Thoracic aorta (tissue), 2 donors: ENCODE measurements around the gene C5orf63. TPM values are rescaled to one million over a fixed set of nuclear protein-coding genes. Genes with fewer than 3 reads are reported as not detected.
"Not testable (repeated sequence)": the region's sequence is repeated elsewhere in the genome, so short reads cannot be mapped to it uniquely, and the experiment has no call there.

Experiments used
- ATAC-seq: fragments of 150-250 bp; one replicate; pipeline ENCODE4 v1.8.0; 2017; ENCODE audit warnings: low read depth; ENCODE audit not compliant: insufficient number of reproducible peaks, low FRiP score
- DNase-seq: peaks from one replicate; pipeline ENCODE4 v3.0.0-alpha.2; 2020; ENCODE audit warnings: low spot score
- H3K27ac ChIP-seq, 2 donors: fragments of 200-600 bp; sonication (generic); 1 replicate in 1 of 2; 2 replicates in 1 of 2; pipeline ENCODE4 v1.5.1; 2016; ENCODE audit warnings: mild to moderate bottlenecking in 2 of 2, moderate library complexity in 2 of 2
- H3K27me3 ChIP-seq: fragments of 200-600 bp; sonication (generic); replicated peaks from 2 replicates; pipeline ENCODE4 v1.6.0; 2016; ENCODE audit warnings: mild to moderate bottlenecking; ENCODE audit not compliant: insufficient read depth
- H3K36me3 ChIP-seq: fragments of 200-600 bp; sonication (generic); one replicate; pipeline ENCODE4 v1.5.1; 2016
- H3K4me1 ChIP-seq, 2 donors: fragments of 200-600 bp; sonication (generic); 1 replicate in 1 of 2; 2 replicates in 1 of 2; pipeline versions ENCODE4 v1.5.1 to v1.6.0; 2016; ENCODE audit warnings: low read depth in 2 of 2, mild to moderate bottlenecking in 1 of 2; ENCODE audit not compliant: control insufficient read depth in 1 of 2
- H3K4me3 ChIP-seq: fragments of 200-600 bp; sonication (generic); 2 replicates; pipeline ENCODE4 v1.5.1; 2016; ENCODE audit warnings: mild to moderate bottlenecking
- H3K9me3 ChIP-seq: fragments of 200-600 bp; sonication (generic); 2 replicates; pipeline ENCODE4 v1.5.1; 2016
- total RNA-seq, 2 donors: library from RNA; depleted of rRNA; stranded (reverse); fragments of >200 nt; gene quantifications; one replicate each; pipeline versions ENCODE4 v1.1.0 to v1.2.3, GENCODE V29; 2016
- TF ChIP-seq, protein P1 (sequence below): fragments of 200-600 bp; sonication (generic); IDR thresholded peaks from one replicate; pipeline ENCODE4 v1.5.1; 2019; ENCODE audit warnings: antibody characterized with exemption

Gene C5orf63
- total RNA-seq, 2 donors from 2014 or later, result 1.1 to 2.0 TPM

DNA sequence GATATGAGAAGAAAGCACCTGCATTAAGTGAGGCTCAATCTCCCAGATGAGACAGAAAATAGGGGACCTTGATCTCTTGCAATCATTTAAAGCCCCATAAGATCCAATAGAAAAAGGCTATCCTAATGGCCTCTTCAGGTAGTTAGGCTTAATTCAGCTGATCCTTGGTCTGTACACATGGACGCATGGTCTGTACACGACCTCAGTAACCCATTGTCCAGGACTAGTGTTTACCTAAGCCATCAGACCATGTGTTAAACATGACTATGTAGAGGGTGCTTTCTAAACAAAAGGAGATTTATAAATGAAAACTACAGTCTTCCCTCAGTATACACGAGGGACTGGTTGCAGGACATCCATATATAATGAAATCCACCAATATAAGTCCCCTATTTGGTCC lies 50.5 kb downstream of the C5orf63 start:
- Histone ChIP-seq H3K27me3 (no peaks in the 10 kb centered on the region), H3K9me3 (no peaks in the 10 kb centered on the region), H3K4me3 (no peak overlapping the region), H3K36me3 (no peaks in the 10 kb centered on the region), H3K4me1 (no peaks in the 10 kb centered on the region), H3K27ac (no peak overlapping the region)
- DNase-seq (no peak), ATAC-seq (no peak)
- TF ChIP-seq, protein P1, sequence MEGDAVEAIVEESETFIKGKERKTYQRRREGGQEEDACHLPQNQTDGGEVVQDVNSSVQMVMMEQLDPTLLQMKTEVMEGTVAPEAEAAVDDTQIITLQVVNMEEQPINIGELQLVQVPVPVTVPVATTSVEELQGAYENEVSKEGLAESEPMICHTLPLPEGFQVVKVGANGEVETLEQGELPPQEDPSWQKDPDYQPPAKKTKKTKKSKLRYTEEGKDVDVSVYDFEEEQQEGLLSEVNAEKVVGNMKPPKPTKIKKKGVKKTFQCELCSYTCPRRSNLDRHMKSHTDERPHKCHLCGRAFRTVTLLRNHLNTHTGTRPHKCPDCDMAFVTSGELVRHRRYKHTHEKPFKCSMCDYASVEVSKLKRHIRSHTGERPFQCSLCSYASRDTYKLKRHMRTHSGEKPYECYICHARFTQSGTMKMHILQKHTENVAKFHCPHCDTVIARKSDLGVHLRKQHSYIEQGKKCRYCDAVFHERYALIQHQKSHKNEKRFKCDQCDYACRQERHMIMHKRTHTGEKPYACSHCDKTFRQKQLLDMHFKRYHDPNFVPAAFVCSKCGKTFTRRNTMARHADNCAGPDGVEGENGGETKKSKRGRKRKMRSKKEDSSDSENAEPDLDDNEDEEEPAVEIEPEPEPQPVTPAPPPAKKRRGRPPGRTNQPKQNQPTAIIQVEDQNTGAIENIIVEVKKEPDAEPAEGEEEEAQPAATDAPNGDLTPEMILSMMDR, result no peak

DNA sequence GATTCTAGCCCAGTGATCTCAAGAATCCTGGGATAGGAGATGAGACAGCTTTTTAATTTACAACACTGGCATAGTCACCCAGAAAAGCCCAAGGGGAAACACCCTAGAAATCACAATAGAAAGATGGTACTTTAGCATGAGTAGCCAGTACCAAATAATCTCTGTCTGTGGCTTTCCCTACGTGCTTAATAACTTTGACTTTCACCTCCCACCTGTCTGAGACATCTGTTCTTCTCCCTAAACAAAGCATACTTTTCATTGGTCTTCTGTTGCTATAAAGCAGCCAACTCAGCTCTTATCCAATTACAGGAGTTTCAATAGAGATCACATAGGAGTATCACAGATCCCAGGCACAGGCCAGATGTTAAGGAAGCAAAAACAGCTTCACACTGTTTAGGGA lies 53.4 kb downstream of the C5orf63 start:
- TF ChIP-seq, protein P1, result no peak
- Histone ChIP-seq H3K4me3 (no peak overlapping the region), H3K36me3 (no peaks in the 10 kb centered on the region), H3K9me3 (no peaks in the 10 kb centered on the region), H3K4me1 (no peaks in the 10 kb centered on the region), H3K27me3 (no peaks in the 10 kb centered on the region), H3K27ac (no peak overlapping the region)
- DNase-seq (no peak), ATAC-seq (no peak)

DNA sequence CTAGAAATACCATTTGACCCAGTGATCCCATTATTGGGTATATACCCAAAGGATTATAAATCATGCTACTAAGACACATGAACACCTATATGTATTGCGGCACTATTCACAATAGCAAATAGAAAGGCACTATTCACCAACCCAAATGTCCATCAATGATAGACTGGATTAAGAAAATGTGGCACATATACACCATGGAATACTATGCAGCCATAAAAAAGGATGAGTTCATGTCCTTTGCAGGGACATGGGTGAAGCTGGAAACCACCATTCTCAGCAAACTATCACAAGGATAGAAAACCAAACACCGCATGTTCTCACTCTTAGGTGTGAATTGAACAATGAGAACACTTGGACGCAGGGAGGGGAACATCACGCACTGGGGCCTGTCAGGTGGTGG lies 56.6 kb downstream of the C5orf63 start:
- not testable (repeated sequence) for H3K27ac ChIP-seq, ATAC-seq, DNase-seq, H3K4me3 ChIP-seq, H3K27me3 ChIP-seq, H3K36me3 ChIP-seq, H3K4me1 ChIP-seq, H3K9me3 ChIP-seq

DNA sequence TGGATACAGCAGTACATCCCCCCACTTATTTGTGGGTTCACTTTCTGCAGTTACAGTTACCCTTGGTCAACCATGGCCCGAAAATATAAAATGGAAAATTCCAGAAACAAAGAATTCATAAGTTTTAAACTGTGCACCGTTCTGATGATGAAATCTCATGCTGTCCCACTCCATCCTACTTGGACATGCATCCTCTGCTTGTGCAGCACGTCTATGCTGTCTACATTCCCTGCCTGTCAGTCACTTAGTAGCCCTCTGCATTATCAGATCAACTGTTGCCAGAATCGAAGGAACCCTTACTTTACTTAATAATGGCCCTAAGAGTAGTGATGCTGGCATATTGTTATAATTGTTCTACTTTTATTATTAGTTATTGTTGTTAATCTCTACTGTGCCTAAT lies 57.6 kb downstream of the C5orf63 start:
- H3K27me3 ChIP-seq, result no peaks in the 10 kb centered on the region
- no peaks in the 10 kb centered on the region for H3K36me3 ChIP-seq
- peaks cover 0 to 10% of the 10 kb centered on the region in 2 donors for H3K4me1 ChIP-seq
- H3K9me3 ChIP-seq, result no peaks in the 10 kb centered on the region
- ATAC-seq (no peak), DNase-seq (no peak)
- no peak overlapping the region for H3K27ac ChIP-seq
- TF ChIP-seq, protein P1, result no peak
- no peak overlapping the region for H3K4me3 ChIP-seq

DNA sequence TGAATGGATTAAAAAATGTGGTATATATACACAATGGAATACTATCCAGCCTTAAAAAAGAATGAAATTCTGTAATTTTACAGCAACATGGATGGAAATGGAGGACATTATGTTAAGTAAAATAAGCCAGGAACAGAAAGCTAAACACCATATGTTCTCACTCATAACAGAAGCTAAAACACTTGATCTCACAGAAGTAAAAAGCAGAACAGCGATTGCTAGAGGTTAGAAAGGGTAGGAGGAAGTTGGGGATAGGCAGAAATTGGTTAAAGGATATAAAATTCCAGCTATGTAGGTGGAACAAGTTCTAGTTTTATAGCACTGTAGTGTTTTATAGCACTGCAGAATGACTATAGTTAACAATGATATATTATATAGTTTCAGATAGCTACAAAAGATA lies 58.7 kb downstream of the C5orf63 start:
- Histone ChIP-seq H3K27me3 (no peaks in the 10 kb centered on the region), H3K4me1 (peaks cover 0 to 10% of the 10 kb centered on the region in 2 donors), H3K4me3 (no peak overlapping the region), H3K9me3 (no peaks in the 10 kb centered on the region), H3K36me3 (no peaks in the 10 kb centered on the region), H3K27ac (no peak overlapping the region)
- DNase-seq, result no peak
- TF ChIP-seq, protein P1, result no peak
- ATAC-seq, result no peak

DNA sequence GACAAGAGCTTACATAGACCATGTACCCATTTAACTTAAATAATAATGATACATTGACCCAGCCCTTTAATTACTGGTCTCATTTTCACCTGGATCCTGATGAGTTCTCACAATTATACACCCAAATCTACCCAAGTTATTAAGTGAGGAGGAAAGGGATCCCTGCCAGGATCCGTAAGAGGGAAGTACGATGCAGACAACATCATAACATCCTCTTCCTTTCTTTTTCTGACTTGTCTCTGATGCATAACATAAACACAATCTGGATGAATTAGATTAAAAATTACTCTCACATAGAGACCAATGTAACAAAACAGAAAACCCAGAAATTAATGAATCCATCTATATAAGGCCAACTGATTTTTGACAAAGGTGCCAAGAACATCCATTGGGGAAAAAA lies 59.9 kb downstream of the C5orf63 start:
- Histone ChIP-seq H3K4me1 (peaks cover 0 to 10% of the 10 kb centered on the region in 2 donors), H3K4me3 (no peak overlapping the region), H3K9me3 (no peaks in the 10 kb centered on the region), H3K36me3 (no peaks in the 10 kb centered on the region), H3K27ac (no peak overlapping the region), H3K27me3 (no peaks in the 10 kb centered on the region)
- TF ChIP-seq, protein P1, result no peak
- ATAC-seq (no peak), DNase-seq (no peak)
